Ishikawa (cell line): ENCODE data around the gene NRG3.

ENCODE experiments used
- CEBPB ChIP-seq: IDR thresholded peaks from 2 replicates; pipeline ENCODE4 v1.6.1; 2012
- CREB1 ChIP-seq: IDR thresholded peaks from 2 replicates; pipeline ENCODE4 v1.6.1; 2012; ENCODE audit warnings: low read depth
- EGR1 ChIP-seq: IDR thresholded peaks from 2 replicates; pipeline ENCODE4 v1.6.1; 2012
- EP300 ChIP-seq: IDR thresholded peaks from 2 replicates; pipeline ENCODE4 v1.6.1; 2012; ENCODE audit warnings: borderline replicate concordance
- FOXM1 ChIP-seq: IDR thresholded peaks from 2 replicates; pipeline ENCODE4 v1.6.1; 2012; ENCODE audit warnings: low read depth, borderline replicate concordance
- MAX ChIP-seq: IDR thresholded peaks from 2 replicates; pipeline ENCODE4 v1.6.1; 2012
- NFIC ChIP-seq: IDR thresholded peaks from 2 replicates; pipeline ENCODE4 v1.6.1; 2012
- RAD21 ChIP-seq: IDR thresholded peaks from 2 replicates; pipeline ENCODE4 v1.6.1; 2012; ENCODE audit warnings: low read depth
- REST ChIP-seq: IDR thresholded peaks from 2 replicates; pipeline ENCODE4 v1.6.1; 2012; ENCODE audit warnings: low read depth, mild to moderate bottlenecking
- TAF1 ChIP-seq: IDR thresholded peaks from 2 replicates; pipeline ENCODE4 v1.6.1; 2012; ENCODE audit warnings: low read depth, mild to moderate bottlenecking
- TCF12 ChIP-seq: IDR thresholded peaks from 2 replicates; pipeline ENCODE4 v1.6.1; 2012; ENCODE audit warnings: low read depth
- TEAD4 ChIP-seq: IDR thresholded peaks from 2 replicates; pipeline ENCODE4 v1.6.1; 2012
- USF1 ChIP-seq: IDR thresholded peaks from 2 replicates; pipeline ENCODE4 v1.6.1; 2012
- YY1 ChIP-seq: IDR thresholded peaks from 2 replicates; pipeline ENCODE4 v1.6.1; 2012; ENCODE audit warnings: low read depth
- ZBTB7A ChIP-seq: IDR thresholded peaks from 2 replicates; pipeline ENCODE4 v1.6.1; 2012; ENCODE audit warnings: low read depth

The NRG3 gene

GRCh38 chr10:82653244-82654155 lies 778.5 kb downstream of the NRG3 start:
- TF ChIP-seq EP300 (no peak), YY1 (no peak), FOXM1 (no peak), TAF1 (no peak), TEAD4 (no peak), NFIC (no peak), TCF12 (no peak), EGR1 (no peak), CEBPB (no peak), REST (no peak), RAD21 (no peak), USF1 (no peak), MAX (no peak)

GRCh38 chr10:82660205-82660604 lies 785.2 kb downstream of the NRG3 start:
- TF ChIP-seq FOXM1 (no peak), EGR1 (no peak), NFIC (no peak), CREB1 (no peak)

- TF ChIP-seq EGR1 (no peak), USF1 (no peak), TEAD4 (no peak), FOXM1 (no peak), EP300 (no peak), REST (no peak), TAF1 (no peak), CEBPB (no peak), YY1 (no peak), ZBTB7A (no peak), TCF12 (no peak), NFIC (no peak), CREB1 (no peak)
Measured at GRCh38 chr10:82660986-82661385, 786.0 kb downstream of the NRG3 start.

GRCh38 chr10:82661701-82662100 lies 786.7 kb downstream of the NRG3 start:
- TF ChIP-seq CREB1 (no peak), USF1 (no peak), ZBTB7A (no peak), RAD21 (no peak), EP300 (no peak)

GRCh38 chr10:82668221-82668895 lies 793.4 kb downstream of the NRG3 start:
- TF ChIP-seq CREB1 (no peak), TAF1 (no peak), MAX (no peak), NFIC (no peak), USF1 (no peak), TEAD4 (no peak), EGR1 (no peak), TCF12 (no peak), YY1 (no peak), RAD21 (no peak), CEBPB (no peak), ZBTB7A (no peak), REST (no peak), FOXM1 (no peak), EP300 (no peak)
